Osteoblast (primary cell): ENCODE results near the gene STIP1. TPM values are rescaled to one million over a fixed set of nuclear protein-coding genes. Genes with fewer than 3 reads are reported as not detected.

Experiments used
- DNase-seq: peaks from one replicate; pipeline ENCODE4 v3.0.0; 2011; ENCODE audit warnings: low spot score, mixed read lengths; ENCODE audit not compliant: insufficient read length; ENCODE audit errors: missing footprints
- H2AFZ ChIP-seq: 2 replicates; pipeline ENCODE4 v1.6.0; 2011; ENCODE audit warnings: mild to moderate bottlenecking, low read length
- H3K27ac ChIP-seq: 2 replicates; pipeline ENCODE4 v1.5.1; 2011; ENCODE audit warnings: mild to moderate bottlenecking, low read depth, low read length, moderate library complexity
- H3K27me3 ChIP-seq: 2 replicates; pipeline ENCODE4 v1.6.0; 2012; ENCODE audit warnings: mild to moderate bottlenecking, control low read depth, inconsistent platforms, low read length, moderate library complexity; ENCODE audit not compliant: insufficient read depth
- H3K36me3 ChIP-seq: 2 replicates; pipeline ENCODE4 v1.5.1; 2011; ENCODE audit warnings: mild to moderate bottlenecking, low read length, control low read depth, moderate library complexity; ENCODE audit not compliant: insufficient read depth
- H3K4me1 ChIP-seq: 2 replicates; pipeline ENCODE4 v1.5.1; 2011; ENCODE audit warnings: mild to moderate bottlenecking, low read length, control low read depth, moderate library complexity; ENCODE audit not compliant: insufficient read depth
- H3K4me2 ChIP-seq: 2 replicates; pipeline ENCODE4 v1.6.0; 2011; ENCODE audit warnings: mild to moderate bottlenecking, low read length; ENCODE audit not compliant: insufficient read depth
- H3K4me3 ChIP-seq: fragments of 200-600 bp; sonication (generic); 3 replicates; pipeline ENCODE4 v1.5.1; 2012; ENCODE audit warnings: mild to moderate bottlenecking, low read length, inconsistent platforms; ENCODE audit not compliant: insufficient read depth
- H3K79me2 ChIP-seq: 2 replicates; pipeline ENCODE4 v1.6.0; 2012; ENCODE audit warnings: mild to moderate bottlenecking, low read length, control low read depth, inconsistent platforms; ENCODE audit not compliant: insufficient read depth
- H3K9me3 ChIP-seq: 2 replicates; pipeline ENCODE4 v1.5.1; 2011; ENCODE audit warnings: low read depth, low read length, control low read depth
- H4K20me1 ChIP-seq: 2 replicates; pipeline ENCODE4 v1.6.0; 2012; ENCODE audit warnings: mild to moderate bottlenecking, low read length, control low read depth; ENCODE audit not compliant: insufficient read depth
- CTCF ChIP-seq: IDR thresholded peaks from 2 replicates; pipeline ENCODE4 v1.5.1; 2011; ENCODE audit warnings: mild to moderate bottlenecking, low read depth, low read length, moderate library complexity; ENCODE audit errors: extremely low read depth
- total RNA-seq: library from RNA; depleted of rRNA; stranded (reverse); fragments of >200 nt; gene quantifications from 2 replicates; pipeline ENCODE4 v1.2.3, GENCODE V29; 2012

STIP1 gene
- total RNA-seq, 1 donor: 94.5 TPM

DNA sequence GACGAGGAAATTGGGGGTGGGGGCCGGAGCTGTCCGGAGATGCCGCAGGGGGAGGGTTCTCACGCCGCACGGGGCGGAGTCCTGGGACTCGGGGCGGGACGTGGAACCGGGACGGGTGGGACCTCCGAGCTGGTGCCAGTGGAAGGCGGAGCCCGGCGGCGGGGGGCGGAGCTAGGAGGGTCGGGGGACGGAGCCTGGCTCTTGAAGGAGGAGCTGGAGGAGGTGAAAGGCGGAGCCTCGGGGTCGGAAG is 55.2 kb downstream of the STIP1 start:
- peak; percentile 99 for DNase-seq
- H3K27ac ChIP-seq: peak overlapping the region; percentile 96
- TF ChIP-seq CTCF: no peak
- peak overlapping the region; percentile 91 for H3K4me2 ChIP-seq
- peaks cover 20% of the 10 kb centered on the region for H3K36me3 ChIP-seq
- H2AFZ ChIP-seq: peak overlapping the region; percentile 70
- H3K79me2 ChIP-seq: peaks cover 41% of the 10 kb centered on the region
- H4K20me1 ChIP-seq: peaks cover 8% of the 10 kb centered on the region
- no peaks in the 10 kb centered on the region for H3K9me3 ChIP-seq
- peaks cover 29% of the 10 kb centered on the region for H3K4me1 ChIP-seq
- no peaks in the 10 kb centered on the region for H3K27me3 ChIP-seq
- peak overlapping the region; percentile 87 for H3K4me3 ChIP-seq

- Histone ChIP-seq H3K27me3 (no peaks in the 10 kb centered on the region), H4K20me1 (peaks cover 8% of the 10 kb centered on the region), H3K79me2 (peaks cover 42% of the 10 kb centered on the region), H2AFZ (no peak overlapping the region), H3K4me2 (peak overlapping the region; percentile 88), H3K9me3 (no peaks in the 10 kb centered on the region), H3K27ac (peak overlapping the region; percentile 11), H3K36me3 (peaks cover 20% of the 10 kb centered on the region), H3K4me1 (peaks cover 29% of the 10 kb centered on the region), H3K4me3 (peak overlapping the region; percentile 87)
- TF ChIP-seq CTCF: no peak
- no peak for DNase-seq
Measured at GRCh38 chr11:64241491-64242374, 55.8 kb downstream of the STIP1 start.

DNA sequence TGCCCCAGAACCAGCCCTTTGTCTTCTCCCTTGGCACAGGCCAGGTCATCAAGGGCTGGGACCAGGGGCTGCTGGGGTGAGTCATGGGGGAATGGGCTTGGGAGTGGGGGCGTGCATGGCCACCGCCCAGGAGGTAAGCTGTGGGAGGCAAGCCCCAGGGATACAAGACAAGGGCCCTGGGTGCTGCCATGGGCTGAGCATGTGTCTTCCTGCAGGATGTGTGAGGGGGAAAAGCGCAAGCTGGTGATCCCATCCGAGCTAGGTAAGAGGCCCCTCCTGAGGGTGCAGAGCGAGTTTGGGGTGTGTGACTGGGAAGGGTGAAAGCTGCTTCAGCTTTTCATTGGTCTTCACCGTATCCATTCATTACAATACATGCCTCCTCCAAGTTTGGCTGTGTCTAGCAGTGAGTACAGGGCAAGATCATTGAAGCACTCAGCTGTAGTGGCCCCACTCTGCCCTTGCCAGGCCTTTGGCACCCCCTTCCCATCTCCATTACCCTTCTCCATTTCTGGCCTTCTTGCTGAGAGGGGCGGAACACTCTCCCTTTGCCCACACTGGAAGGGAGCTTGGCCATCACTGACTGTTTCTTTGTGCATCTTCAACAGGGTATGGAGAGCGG is 57.4 kb downstream of the STIP1 start:
- DNase-seq: peak; percentile 81
- Histone ChIP-seq H3K27me3 (no peaks in the 10 kb centered on the region), H3K9me3 (no peaks in the 10 kb centered on the region), H3K27ac (no peak overlapping the region), H3K4me1 (peaks cover 33% of the 10 kb centered on the region), H3K4me3 (no peak overlapping the region), H2AFZ (no peak overlapping the region), H3K36me3 (peaks cover 15% of the 10 kb centered on the region), H3K4me2 (no peak overlapping the region), H3K79me2 (peaks cover 42% of the 10 kb centered on the region), H4K20me1 (peaks cover 8% of the 10 kb centered on the region)
- TF ChIP-seq CTCF: no peak

DNA sequence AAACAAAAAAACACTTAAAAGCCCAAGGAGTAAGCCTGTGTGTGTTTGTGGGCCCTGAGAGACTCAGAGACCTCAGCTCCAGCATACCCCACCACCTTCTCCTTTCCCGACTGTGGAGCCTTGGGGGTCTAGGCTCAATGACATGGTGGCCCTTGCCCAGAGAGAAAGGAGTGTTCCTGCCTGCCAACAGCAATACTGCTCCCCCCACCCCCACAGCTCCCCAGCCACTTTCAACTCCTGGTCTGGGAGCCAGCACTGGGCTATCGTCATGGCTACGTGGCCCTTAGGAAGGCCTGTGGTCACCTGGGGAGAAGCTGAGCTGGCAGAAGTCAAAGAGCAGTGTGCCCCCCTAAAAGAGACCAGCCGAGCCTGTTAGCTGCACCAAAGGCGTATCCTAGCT is 58.1 kb downstream of the STIP1 start:
- H3K9me3 ChIP-seq: no peaks in the 10 kb centered on the region
- H3K4me1 ChIP-seq: peaks cover 33% of the 10 kb centered on the region
- no peak overlapping the region for H3K4me2 ChIP-seq
- no peak for TF ChIP-seq CTCF
- peaks cover 42% of the 10 kb centered on the region for H3K79me2 ChIP-seq
- peaks cover 15% of the 10 kb centered on the region for H3K36me3 ChIP-seq
- no peak overlapping the region for H2AFZ ChIP-seq
- no peak overlapping the region for H3K4me3 ChIP-seq
- peak; percentile 85 for DNase-seq
- H4K20me1 ChIP-seq: peaks cover 8% of the 10 kb centered on the region
- no peaks in the 10 kb centered on the region for H3K27me3 ChIP-seq
- no peak overlapping the region for H3K27ac ChIP-seq
